Activated T-helper 2 cell treated with anti-CD3 and anti-CD28 coated beads, Interferon-gamma antibody, Interleukin-2, Interleukin-4, amounts not matched to agents 10 μg/mL and 5 μg/mL and 100 μg/mL, durations not matched to agents 14 hours and 24 hours and 36 hours (primary cell): ENCODE results near the gene RPN2. TPM values are rescaled to one million over a fixed set of nuclear protein-coding genes. Genes with fewer than 3 reads are reported as not detected.

Source experiments
- DNase-seq: peaks from one replicate; pipeline ENCODE4 v3.0.0; 2021; ENCODE audit warnings: low spot score
- H3K27ac Mint-ChIP-seq: one replicate; pipeline ENCODE4 v1.8.0; 2021; ENCODE audit warnings: mixed read lengths
- H3K27me3 Mint-ChIP-seq: one replicate; pipeline ENCODE4 v1.8.0; 2021; ENCODE audit warnings: low read depth, mixed read lengths
- H3K36me3 Mint-ChIP-seq: one replicate; pipeline ENCODE4 v1.8.0; 2021; ENCODE audit warnings: low read depth, mixed read lengths
- H3K4me1 Mint-ChIP-seq: one replicate; pipeline ENCODE4 v1.8.0; 2021; ENCODE audit warnings: low read depth, mixed read lengths
- H3K4me3 Mint-ChIP-seq: one replicate; pipeline ENCODE4 v1.8.0; 2021; ENCODE audit warnings: low read depth, mild to moderate bottlenecking, moderate library complexity, mixed read lengths
- H3K9me3 Mint-ChIP-seq: one replicate; pipeline ENCODE4 v1.8.0; 2021; ENCODE audit warnings: mixed read lengths
- intact Hi-C: fragments of 100-400 bp; cut with micrococcal nuclease; formaldehyde crosslinking; loops from one replicate; pipeline ENCODE4 v1.15.1; 2023
- total RNA-seq: library from RNA; stranded (reverse); gene quantifications from 2 replicates; pipeline ENCODE4 v1.2.3, GENCODE V29; 2022

Gene RPN2
- total RNA-seq, 1 donor from 2014 or later, result 229 TPM

DNA sequence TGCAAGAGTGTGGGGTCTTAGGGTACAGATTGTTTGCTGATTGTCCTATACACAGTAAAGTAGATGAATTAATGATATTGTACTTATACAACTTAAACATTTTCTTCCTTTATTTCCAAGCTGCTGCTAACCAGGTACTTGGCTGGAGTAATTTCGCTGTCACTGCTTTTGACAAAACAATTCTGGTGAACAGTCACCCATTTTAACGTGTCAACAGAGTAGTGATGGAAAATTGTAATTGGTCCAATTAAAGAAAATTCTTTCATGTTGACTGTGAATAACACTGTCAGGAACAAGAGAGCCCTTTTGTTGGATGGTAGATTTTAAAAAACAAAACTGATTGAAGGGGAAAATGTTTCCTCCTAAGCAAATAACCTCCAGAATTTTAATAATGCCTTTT is 26.7 kb downstream of the RPN2 start:
- no peaks in the 10 kb centered on the region for H3K27me3 Mint-ChIP-seq
- no peaks in the 10 kb centered on the region for H3K9me3 Mint-ChIP-seq
- H3K4me3 Mint-ChIP-seq, result no peak overlapping the region
- peaks cover 4% of the 10 kb centered on the region for H3K4me1 Mint-ChIP-seq
- no peak overlapping the region for H3K27ac Mint-ChIP-seq
- no peak for DNase-seq
- intact Hi-C loops, result no loop called here
- H3K36me3 Mint-ChIP-seq, result peaks cover 70% of the 10 kb centered on the region

- H3K27me3 Mint-ChIP-seq, result no peaks in the 10 kb centered on the region
- no peak overlapping the region for H3K4me3 Mint-ChIP-seq
- H3K9me3 Mint-ChIP-seq, result no peaks in the 10 kb centered on the region
- H3K4me1 Mint-ChIP-seq, result peaks cover 2% of the 10 kb centered on the region
- intact Hi-C loops, result no loop called here
- no peak overlapping the region for H3K27ac Mint-ChIP-seq
- DNase-seq, result no peak
- peaks cover 61% of the 10 kb centered on the region for H3K36me3 Mint-ChIP-seq
Observed at GRCh38 chr20:37207171-37207570, 28.0 kb downstream of the RPN2 start.

DNA sequence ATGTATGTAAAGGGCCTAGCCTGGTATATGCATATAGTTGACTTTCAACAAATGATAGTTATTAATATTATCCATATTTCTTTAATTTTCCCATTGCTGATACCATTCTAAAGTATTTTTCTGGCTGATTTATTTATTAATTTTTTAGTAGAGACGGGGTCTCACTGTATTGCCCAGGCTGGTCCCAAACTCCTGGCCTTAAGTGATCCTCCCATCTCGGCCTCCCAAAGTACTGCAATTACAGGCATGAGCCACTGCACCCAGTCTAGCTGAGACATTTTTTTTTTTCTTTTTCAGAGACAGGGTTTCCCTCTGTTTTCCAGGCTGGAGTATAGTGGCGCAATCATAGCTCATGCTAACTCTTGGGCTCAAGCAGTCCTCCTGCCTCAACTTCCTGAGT is 30.1 kb downstream of the RPN2 start:
- Mint-ChIP-seq H3K4me3 (no peak overlapping the region), H3K36me3 (peaks cover 61% of the 10 kb centered on the region), H3K27me3 (no peaks in the 10 kb centered on the region), H3K27ac (no peak overlapping the region), H3K4me1 (no peaks in the 10 kb centered on the region), H3K9me3 (no peaks in the 10 kb centered on the region)
- no peak for DNase-seq
- intact Hi-C loops, result no loop called here

DNA sequence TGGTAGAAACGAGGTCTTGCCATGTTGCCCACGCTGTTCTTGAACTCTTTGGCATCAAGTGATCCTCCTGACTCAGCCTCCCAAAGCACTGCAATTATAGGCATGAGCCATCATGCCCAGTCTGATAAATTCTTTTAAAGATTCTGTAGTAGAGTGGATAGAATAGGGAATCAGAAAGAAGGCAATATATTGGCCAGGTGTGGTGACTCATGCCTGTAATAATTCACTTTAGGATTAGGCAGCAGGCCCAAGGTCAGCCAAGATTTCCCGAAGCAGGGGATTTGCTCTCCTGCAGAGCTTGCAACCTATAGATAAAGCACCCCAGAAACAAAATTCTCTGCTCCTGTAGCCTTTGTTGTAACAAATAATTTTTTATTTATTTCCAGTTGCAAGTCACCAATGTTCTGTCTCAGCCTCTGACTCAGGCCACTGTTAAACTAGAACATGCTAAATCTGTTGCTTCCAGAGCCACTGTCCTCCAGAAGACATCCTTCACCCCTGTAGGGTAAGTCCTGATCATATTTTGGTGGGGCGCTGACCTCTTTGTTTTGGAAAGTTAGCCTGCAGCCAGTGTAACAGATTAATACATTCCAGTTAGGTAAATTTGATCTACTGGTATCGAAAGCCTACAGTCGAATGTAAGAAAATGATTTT is 30.7 kb downstream of the RPN2 start:
- Mint-ChIP-seq H3K4me1 (peaks cover 3% of the 10 kb centered on the region), H3K27ac (no peak overlapping the region), H3K9me3 (no peaks in the 10 kb centered on the region), H3K27me3 (no peaks in the 10 kb centered on the region), H3K36me3 (peaks cover 61% of the 10 kb centered on the region), H3K4me3 (no peak overlapping the region)
- intact Hi-C loops, result no loop called here
- no peak for DNase-seq

DNA sequence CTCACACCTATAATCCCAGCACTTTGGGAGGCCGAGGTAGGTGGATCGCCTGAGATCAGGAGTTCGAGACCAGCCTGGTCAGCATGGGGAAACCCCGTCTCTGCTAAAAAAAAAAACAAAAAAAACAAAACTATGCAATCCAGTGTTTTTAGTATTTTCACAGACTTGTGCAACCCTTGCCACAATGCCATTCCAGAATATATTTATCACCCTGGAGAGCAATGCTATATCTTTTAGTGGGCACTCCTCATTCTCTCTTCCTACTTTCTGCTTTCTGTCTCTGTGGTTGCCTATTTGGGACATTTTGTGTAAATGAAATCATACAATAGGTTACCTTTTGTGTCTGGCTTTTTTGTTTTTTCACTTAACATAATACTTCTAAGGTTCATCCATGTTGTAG is 39.3 kb downstream of the RPN2 start:
- no peak for DNase-seq
- Mint-ChIP-seq H3K9me3 (no peaks in the 10 kb centered on the region), H3K27me3 (no peaks in the 10 kb centered on the region), H3K4me3 (no peak overlapping the region), H3K36me3 (peaks cover 74% of the 10 kb centered on the region), H3K4me1 (peaks cover 6% of the 10 kb centered on the region), H3K27ac (no peak overlapping the region)
- intact Hi-C loops, result no loop called here

- H3K27ac Mint-ChIP-seq, result no peak overlapping the region
- intact Hi-C loops, result no loop called here
- H3K9me3 Mint-ChIP-seq, result no peaks in the 10 kb centered on the region
- H3K27me3 Mint-ChIP-seq, result no peaks in the 10 kb centered on the region
- peaks cover 74% of the 10 kb centered on the region for H3K36me3 Mint-ChIP-seq
- DNase-seq, result no peak
- no peak overlapping the region for H3K4me3 Mint-ChIP-seq
- H3K4me1 Mint-ChIP-seq, result peaks cover 6% of the 10 kb centered on the region
Observed at GRCh38 chr20:37218976-37219375, 39.8 kb downstream of the RPN2 start.

DNA sequence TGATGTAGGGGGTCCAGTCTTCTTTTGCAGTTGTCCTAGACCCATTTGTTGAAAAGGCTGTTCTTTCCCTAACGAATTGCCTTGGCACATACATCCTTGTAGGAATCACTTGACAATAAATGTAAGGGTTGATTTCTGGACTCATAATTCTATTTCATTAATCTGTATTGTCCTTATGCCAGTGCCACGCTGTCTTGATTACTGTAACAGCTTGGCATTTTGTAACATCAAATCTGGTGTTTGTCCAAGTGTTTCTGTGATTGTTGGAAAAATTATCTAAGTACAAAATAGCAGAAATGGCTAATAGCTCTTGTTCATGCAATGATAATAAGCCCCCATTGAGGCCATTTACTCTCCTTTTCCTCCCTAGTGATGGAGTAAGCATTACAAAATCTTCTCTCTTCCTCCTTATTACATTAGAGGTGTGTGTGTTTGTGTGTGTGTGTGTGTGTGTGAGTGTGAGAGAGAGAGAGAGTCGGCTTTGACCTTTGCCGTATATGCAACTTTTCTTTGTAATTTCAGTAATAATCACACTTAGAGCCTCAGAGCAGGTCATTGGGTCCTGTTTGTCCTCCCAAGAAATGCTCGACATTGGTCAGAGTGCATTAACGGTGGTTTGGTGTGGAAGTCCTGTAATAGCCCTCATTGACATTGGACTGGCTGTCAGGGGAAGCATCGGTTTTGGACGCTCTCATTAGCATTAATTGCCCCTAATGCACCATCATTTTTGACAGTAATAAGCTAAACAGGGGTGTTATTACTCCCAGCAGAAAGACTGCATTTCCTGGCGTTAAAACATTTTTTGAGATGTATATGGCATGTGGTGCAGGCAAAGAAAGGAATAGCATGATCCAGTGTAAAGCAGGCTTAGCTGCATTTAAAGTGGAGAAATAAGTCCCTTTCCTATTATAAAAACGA is 40.9 kb downstream of the RPN2 start:
- Mint-ChIP-seq H3K4me1 (peaks cover 3% of the 10 kb centered on the region), H3K27me3 (no peaks in the 10 kb centered on the region), H3K9me3 (no peaks in the 10 kb centered on the region), H3K36me3 (peaks cover 76% of the 10 kb centered on the region), H3K27ac (no peak overlapping the region), H3K4me3 (no peak overlapping the region)
- intact Hi-C loops, result no loop called here
- no peak for DNase-seq

GRCh38 chr20:37220731-37221130 is 41.6 kb downstream of the RPN2 start:
- Mint-ChIP-seq H3K36me3 (peaks cover 79% of the 10 kb centered on the region), H3K27ac (no peak overlapping the region), H3K27me3 (no peaks in the 10 kb centered on the region), H3K4me1 (no peaks in the 10 kb centered on the region), H3K9me3 (no peaks in the 10 kb centered on the region), H3K4me3 (no peak overlapping the region)
- intact Hi-C loops, result no loop called here
- no peak for DNase-seq

- no peaks in the 10 kb centered on the region for H3K4me1 Mint-ChIP-seq
- H3K36me3 Mint-ChIP-seq, result peaks cover 80% of the 10 kb centered on the region
- H3K4me3 Mint-ChIP-seq, result no peak overlapping the region
- intact Hi-C loops, result no loop called here
- H3K27ac Mint-ChIP-seq, result no peak overlapping the region
- H3K27me3 Mint-ChIP-seq, result no peaks in the 10 kb centered on the region
- no peaks in the 10 kb centered on the region for H3K9me3 Mint-ChIP-seq
- no peak for DNase-seq
Observed at GRCh38 chr20:37222086-37222485, 43.0 kb downstream of the RPN2 start.

DNA sequence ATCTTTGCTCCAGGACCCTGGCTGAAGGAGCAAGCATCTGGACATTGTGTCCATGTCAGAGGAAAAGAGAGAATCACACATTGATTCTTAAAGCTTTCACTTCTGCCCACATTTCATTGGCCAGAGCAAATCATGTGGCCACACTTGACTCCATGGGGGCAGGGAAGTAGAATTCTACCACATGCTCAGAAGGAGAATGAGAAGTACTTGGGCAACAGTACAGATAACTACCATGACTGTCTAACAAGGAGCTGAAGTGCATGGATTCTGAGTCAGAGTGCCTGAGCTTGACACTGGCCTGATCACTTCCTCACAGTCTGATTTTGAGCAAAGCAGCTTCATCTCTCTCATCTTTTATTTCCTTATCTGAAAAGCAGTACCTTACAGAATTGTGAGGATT is 43.9 kb downstream of the RPN2 start:
- H3K27me3 Mint-ChIP-seq, result no peaks in the 10 kb centered on the region
- intact Hi-C loops, result no loop called here
- no peaks in the 10 kb centered on the region for H3K9me3 Mint-ChIP-seq
- H3K27ac Mint-ChIP-seq, result no peak overlapping the region
- no peaks in the 10 kb centered on the region for H3K4me1 Mint-ChIP-seq
- DNase-seq, result no peak
- no peak overlapping the region for H3K4me3 Mint-ChIP-seq
- H3K36me3 Mint-ChIP-seq, result peaks cover 83% of the 10 kb centered on the region

GRCh38 chr20:37225146-37225545 is 46.0 kb downstream of the RPN2 start:
- Mint-ChIP-seq H3K4me3 (no peak overlapping the region), H3K36me3 (peaks cover 85% of the 10 kb centered on the region), H3K4me1 (peaks cover 3% of the 10 kb centered on the region), H3K9me3 (no peaks in the 10 kb centered on the region), H3K27ac (no peak overlapping the region), H3K27me3 (no peaks in the 10 kb centered on the region)
- intact Hi-C loops, result no loop called here
- no peak for DNase-seq

DNA sequence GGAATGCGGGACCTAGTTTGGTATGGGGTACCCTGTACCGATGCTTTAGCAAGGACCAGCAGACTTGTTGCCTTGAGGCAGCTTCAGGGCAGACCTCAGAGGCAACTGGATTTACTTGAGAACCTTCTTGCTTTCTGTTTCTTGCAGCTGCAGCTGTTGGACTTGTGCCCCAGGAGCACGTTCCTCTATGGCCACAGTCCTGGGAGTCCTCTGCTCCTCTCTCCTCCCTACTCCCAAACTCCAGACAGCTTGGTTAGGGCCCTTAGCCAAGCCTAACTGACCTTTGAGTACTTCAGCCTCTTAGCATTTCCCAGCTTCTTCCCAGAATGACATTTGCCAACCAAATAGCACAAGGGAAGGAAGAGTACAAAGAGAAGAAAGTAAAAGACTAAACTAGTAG is 47.8 kb downstream of the RPN2 start:
- intact Hi-C loops, result no loop called here
- Mint-ChIP-seq H3K36me3 (peaks cover 94% of the 10 kb centered on the region), H3K4me3 (no peak overlapping the region), H3K27me3 (no peaks in the 10 kb centered on the region), H3K27ac (no peak overlapping the region), H3K9me3 (no peaks in the 10 kb centered on the region), H3K4me1 (peaks cover 3% of the 10 kb centered on the region)
- DNase-seq, result no peak

DNA sequence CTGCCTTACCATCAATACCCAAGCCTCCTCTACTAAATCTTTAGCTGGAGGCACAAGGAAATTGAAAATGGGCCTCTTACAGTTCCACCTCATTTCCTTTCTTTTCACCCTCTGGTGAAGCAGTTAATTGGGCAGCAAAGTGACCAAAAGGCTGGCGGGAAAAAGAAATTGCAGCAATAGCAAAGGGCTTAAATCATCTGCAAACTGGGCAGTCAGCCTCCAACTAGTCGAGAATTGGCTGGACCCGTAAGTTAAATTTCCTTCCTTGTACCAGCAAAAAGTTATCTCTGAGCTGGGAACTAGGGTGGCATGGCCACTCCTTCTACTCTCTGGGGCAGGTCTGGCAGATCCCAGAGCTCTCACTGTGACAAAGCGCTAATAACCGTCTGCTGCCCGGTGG is 49.0 kb downstream of the RPN2 start:
- intact Hi-C loops, result no loop called here
- H3K9me3 Mint-ChIP-seq, result no peaks in the 10 kb centered on the region
- no peaks in the 10 kb centered on the region for H3K27me3 Mint-ChIP-seq
- no peak overlapping the region for H3K4me3 Mint-ChIP-seq
- H3K4me1 Mint-ChIP-seq, result peaks cover 3% of the 10 kb centered on the region
- peaks cover 95% of the 10 kb centered on the region for H3K36me3 Mint-ChIP-seq
- H3K27ac Mint-ChIP-seq, result no peak overlapping the region
- DNase-seq, result no peak
